ENCODE data around the gene PYY.

Gene PYY

GRCh38 chr17:43914451-43914850, 39.3 kb downstream of the PYY start:
- no peak for DNase-seq (ENCODE audit: low spot score)

DNA sequence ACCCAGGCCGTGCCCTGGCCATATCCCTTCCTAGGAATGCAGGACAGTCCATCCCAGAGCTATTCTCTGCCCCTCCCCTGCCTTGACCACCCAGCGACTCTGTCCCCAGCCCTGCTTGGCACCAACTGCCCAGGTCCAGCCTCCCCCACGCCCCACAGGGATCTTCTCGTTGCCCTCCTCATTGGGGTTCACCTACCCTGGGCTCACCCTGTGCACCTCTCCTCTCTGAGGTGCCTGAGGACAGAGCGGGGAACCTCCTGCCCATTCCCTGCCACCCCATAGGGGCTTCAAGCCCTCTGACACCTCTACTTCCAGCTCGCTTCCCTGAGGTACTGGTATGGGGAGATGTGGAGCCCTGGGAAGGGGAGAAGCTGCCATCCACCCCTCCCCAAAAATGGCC, 40.2 kb downstream of the PYY start:
- no peak for DNase-seq (ENCODE audit: low spot score)

DNA sequence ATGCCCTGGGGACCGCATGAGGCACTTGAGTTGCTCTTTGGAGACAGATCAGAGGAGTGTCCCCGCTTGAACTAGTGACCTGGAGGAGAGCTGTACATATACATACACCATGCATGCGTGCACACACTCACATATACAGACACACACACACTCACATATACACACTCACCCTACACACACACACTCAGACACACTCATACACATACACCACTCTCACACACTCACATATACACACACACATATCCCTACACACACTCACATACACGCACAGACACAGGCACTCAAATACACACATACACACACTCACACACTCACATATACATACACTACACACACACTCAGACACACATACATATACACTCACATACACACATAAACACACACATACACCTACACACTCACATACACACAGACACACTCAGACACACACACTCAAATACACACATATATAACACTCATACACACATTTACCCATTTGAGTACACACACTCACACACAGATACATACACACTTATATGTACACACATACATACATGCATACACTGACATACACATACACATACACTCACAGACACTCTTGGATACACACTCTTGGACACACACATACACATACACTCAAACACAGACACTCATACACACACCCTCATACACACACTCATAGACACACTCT, 41.0 kb downstream of the PYY start:
- DNase-seq (ENCODE audit: low spot score) = no peak

DNA sequence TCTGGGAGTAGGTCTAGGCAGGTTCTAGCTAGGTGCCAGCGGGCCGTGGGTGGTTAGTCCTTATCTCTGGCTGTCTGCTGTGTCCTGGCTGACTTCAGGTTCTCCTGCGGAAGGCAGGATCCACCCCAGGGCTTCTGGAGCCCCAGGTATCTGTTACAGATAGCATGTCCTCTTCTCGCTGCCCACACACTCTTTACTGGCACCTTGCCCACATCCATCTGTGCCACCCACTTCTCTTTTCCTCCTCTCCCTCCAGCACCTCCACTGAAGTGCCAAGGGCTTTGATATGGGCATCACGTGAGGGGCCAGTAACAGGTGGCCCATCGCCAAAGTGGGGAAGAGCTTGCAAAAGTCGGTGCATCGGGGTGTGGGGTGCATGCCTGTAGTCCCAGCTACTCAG, 41.8 kb downstream of the PYY start:
- no peak for DNase-seq (ENCODE audit: low spot score)

GRCh38 chr17:43909537-43910231, 44.1 kb downstream of the PYY start:
- no peak for DNase-seq (ENCODE audit: low spot score)

- DNase-seq (ENCODE audit: low spot score) = no peak
Observed at GRCh38 chr17:43907998-43908721, 45.6 kb downstream of the PYY start.

DNA sequence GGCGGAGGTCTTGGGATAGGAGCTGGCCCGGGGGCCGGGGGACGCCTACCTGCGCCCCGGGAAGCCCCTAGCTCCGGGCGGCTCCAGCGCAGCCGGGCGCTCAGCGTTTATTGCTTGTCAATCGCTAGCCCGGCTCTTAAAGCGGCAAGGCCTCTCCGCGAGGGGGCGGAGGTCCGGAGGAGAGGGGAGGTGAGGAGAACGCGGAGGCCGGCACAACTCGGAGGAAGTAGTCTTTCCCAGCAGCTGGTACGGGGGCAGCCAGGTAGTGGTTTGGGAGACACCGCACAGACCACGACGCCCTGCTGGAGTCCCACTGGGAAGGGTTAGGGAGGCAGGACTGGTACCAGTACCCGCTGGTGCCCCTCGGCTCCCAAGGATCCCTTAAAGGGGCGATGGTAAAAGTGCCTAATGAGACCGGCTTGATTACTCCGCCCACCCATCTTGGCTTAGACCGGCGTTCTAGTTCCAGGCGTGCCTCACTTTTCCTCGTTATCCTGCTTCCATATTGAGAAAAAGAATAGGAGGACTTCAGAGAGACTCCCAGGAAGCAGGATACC, 46.2 kb downstream of the PYY start, which contains the start of gene MPP2:
Gene MPP2 (minus strand): TSS at position 112 of the 557 bp plus-strand sequence. CDS start 3,076 bp downstream, outside the sequence.
- no peak for DNase-seq (ENCODE audit: low spot score)

GRCh38 chr17:43906951-43907424, 46.8 kb downstream of the PYY start:
- no peak for DNase-seq (ENCODE audit: low spot score)

DNA sequence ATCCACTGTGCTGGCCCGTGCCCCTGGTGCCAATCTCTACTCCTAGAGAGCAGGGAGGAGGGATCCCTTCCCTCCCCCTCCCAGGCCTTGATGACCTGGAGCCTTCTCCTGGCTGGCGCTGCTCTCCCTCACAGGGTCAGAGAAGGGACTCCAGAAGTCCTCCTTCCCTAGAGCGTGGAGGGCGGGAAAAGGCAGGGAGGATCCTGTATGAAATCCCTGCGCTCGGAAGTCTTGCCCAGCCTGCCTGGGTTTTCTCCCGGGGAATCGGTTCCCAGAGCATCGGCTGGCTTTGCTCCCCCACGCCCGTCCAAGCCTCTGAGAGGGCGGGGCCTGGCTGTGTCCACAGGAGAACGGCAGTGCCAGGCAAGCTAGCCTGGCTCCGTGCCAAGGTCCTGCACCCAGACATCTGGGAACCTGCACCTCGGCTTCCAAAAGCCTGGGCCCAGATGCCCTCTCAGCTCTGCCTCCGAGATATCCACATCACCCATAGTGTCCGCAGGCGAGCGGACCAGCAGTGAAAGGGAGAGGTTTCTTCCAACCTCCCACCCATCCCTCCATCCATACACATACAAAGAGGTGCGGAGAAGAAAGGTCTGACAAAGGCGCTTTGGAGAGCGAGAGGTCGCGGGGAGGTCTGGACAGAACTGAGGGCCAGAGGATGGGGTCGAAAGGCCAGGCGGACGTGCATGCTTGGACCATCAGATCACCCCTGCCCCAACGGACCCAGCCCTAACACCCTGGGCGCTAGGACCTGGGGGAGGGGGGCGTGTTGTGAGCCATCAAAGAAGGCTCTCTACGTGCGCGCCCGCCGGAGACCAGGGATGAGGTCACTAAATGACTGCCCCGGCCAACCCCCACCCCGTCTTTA, 47.5 kb downstream of the PYY start:
- DNase-seq (ENCODE audit: low spot score) = no peak

- no peak for DNase-seq (ENCODE audit: low spot score)
Observed at GRCh38 chr17:43905400-43905984, 48.2 kb downstream of the PYY start.

Measured in hematopoietic multipotent progenitor cell treated with erythropoietin and hydrocortisone succinate and interleukin-3 and kit ligand, for 15 days (in vitro differentiated cells).